AG08396 (cell line): Measurements from ENCODE around the gene WDR18.
A peak's percentile ranks its signal among the peaks of the same experiment; 100 is the strongest.

Source experiments
- DNase-seq: peaks from one replicate; pipeline ENCODE4 v3.0.0; 2012; ENCODE audit warnings: low spot score, mixed read lengths

WDR18 gene

GRCh38 chr19:1008268-1009040 is 24.3 kb downstream of the WDR18 start:
- DNase-seq = no peak

- peak; percentile 96 for DNase-seq
These were observed 25.2 kb downstream of the WDR18 start for GRCh38 chr19:1009041-1009980.

- DNase-seq = no peak
These were observed 25.9 kb downstream of the WDR18 start for GRCh38 chr19:1009981-1010538.

- no peak for DNase-seq
These were observed 26.7 kb downstream of the WDR18 start for GRCh38 chr19:1010586-1011510.

- DNase-seq = no peak
These were observed 27.7 kb downstream of the WDR18 start for GRCh38 chr19:1011831-1012333.

GRCh38 chr19:1012334-1012733 is 28.2 kb downstream of the WDR18 start:
- no peak for DNase-seq

- no peak for DNase-seq
These were observed 29.1 kb downstream of the WDR18 start for GRCh38 chr19:1013218-1013617.

- DNase-seq = no peak
These were observed 30.3 kb downstream of the WDR18 start for GRCh38 chr19:1014161-1015060.

- DNase-seq = no peak
These were observed 31.1 kb downstream of the WDR18 start for GRCh38 chr19:1015061-1015781.

GRCh38 chr19:1015782-1016646 is 31.9 kb downstream of the WDR18 start:
- DNase-seq = no peak

GRCh38 chr19:1016647-1017114 is 32.5 kb downstream of the WDR18 start:
- DNase-seq = no peak

GRCh38 chr19:1017115-1017905 is 33.2 kb downstream of the WDR18 start:
- no peak for DNase-seq

- no peak for DNase-seq
These were observed 33.8 kb downstream of the WDR18 start for GRCh38 chr19:1017906-1018305.

GRCh38 chr19:1018393-1018792 is 34.2 kb downstream of the WDR18 start:
- no peak for DNase-seq

GRCh38 chr19:1018932-1019615 is 34.9 kb downstream of the WDR18 start:
- DNase-seq = no peak

- no peak for DNase-seq
These were observed 35.4 kb downstream of the WDR18 start for GRCh38 chr19:1019616-1019961.
